Neural cell (in vitro differentiated cells): ENCODE data around the gene DUSP18. TPM values are rescaled to one million over a fixed set of nuclear protein-coding genes. Genes with fewer than 3 reads are reported as not detected.

Experiments
- H2AFZ ChIP-seq: fragments of 200-600, 300-800 bp; sonication (generic), shearing (Covaris generic); 2 replicates; pipeline ENCODE4 v1.6.0; 2014; ENCODE audit warnings: low read depth, mild to moderate bottlenecking, antibody characterized with exemption, low read length, moderate library complexity
- H3F3A ChIP-seq: fragments of 200-600 bp; shearing (Covaris generic); 2 replicates; pipeline ENCODE4 v1.6.1; 2016; ENCODE audit warnings: mild to moderate bottlenecking, moderate library complexity, mixed read lengths, antibody characterized with exemption, low read length; ENCODE audit not compliant: insufficient read depth, poor library complexity, severe bottlenecking
- H3K27ac ChIP-seq: fragments of 200-600, 300-800 bp; sonication (generic), shearing (Covaris generic); 2 replicates; pipeline ENCODE4 v1.5.1; 2014; ENCODE audit warnings: mild to moderate bottlenecking, low read length, moderate library complexity
- H3K27me3 ChIP-seq: fragments of 300-800, 200-600 bp; sonication (generic), shearing (Covaris generic); 2 replicates; pipeline ENCODE4 v1.6.0; 2014; ENCODE audit warnings: mild to moderate bottlenecking, low read depth, low read length, moderate library complexity; ENCODE audit not compliant: insufficient read depth
- H3K36me3 ChIP-seq: fragments of 300-800, 200-600 bp; sonication (generic), shearing (Covaris generic); 2 replicates; pipeline ENCODE4 v1.5.1; 2014; ENCODE audit warnings: mild to moderate bottlenecking, antibody characterized with exemption, low read length, moderate library complexity; ENCODE audit not compliant: insufficient read depth
- H3K4me2 ChIP-seq: fragments of 300-800, 200-600 bp; sonication (generic), shearing (Covaris generic); 2 replicates; pipeline ENCODE4 v1.6.0; 2014; ENCODE audit warnings: mild to moderate bottlenecking, low read length
- H3K4me3 ChIP-seq: fragments of 300-800, 200-600 bp; sonication (generic), shearing (Covaris generic); 2 replicates; pipeline ENCODE4 v1.5.1; 2014; ENCODE audit warnings: mild to moderate bottlenecking, low read length, moderate library complexity
- H3K79me2 ChIP-seq: fragments of 200-600 bp; shearing (Covaris generic); replicated peaks from 2 replicates; pipeline ENCODE4 v1.6.0; 2014; ENCODE audit warnings: mild to moderate bottlenecking, low read length, moderate library complexity; ENCODE audit not compliant: insufficient read depth
- H3K9ac ChIP-seq: fragments of 300-800, 200-600 bp; sonication (generic), shearing (Covaris generic); 2 replicates; pipeline ENCODE4 v1.6.1; 2016; ENCODE audit warnings: mild to moderate bottlenecking, low read length, mixed read lengths
- H3K9me2 ChIP-seq: fragments of 200-600 bp; shearing (Covaris generic); 2 replicates; pipeline ENCODE4 v1.6.1; 2016; ENCODE audit warnings: mild to moderate bottlenecking, low read length, mixed read lengths; ENCODE audit not compliant: insufficient read depth
- H3K9me3 ChIP-seq: fragments of 200-600, 300-800 bp; sonication (generic), shearing (Covaris generic); 2 replicates; pipeline ENCODE4 v1.6.1; 2016; ENCODE audit warnings: mild to moderate bottlenecking, mixed run types, low read length, moderate library complexity, mixed read lengths
- H4K20me1 ChIP-seq: fragments of 200-600 bp; shearing (Covaris generic); 2 replicates; pipeline ENCODE4 v1.6.1; 2016; ENCODE audit warnings: mild to moderate bottlenecking, mixed run types; ENCODE audit not compliant: insufficient read depth
- CTCF ChIP-seq: fragments of 450-650 bp; IDR thresholded peaks from 2 replicates; pipeline ENCODE4 v1.5.1; 2014; ENCODE audit warnings: antibody characterized with exemption, mild to moderate bottlenecking, moderate library complexity; ENCODE audit not compliant: poor library complexity, severe bottlenecking
- EP300 ChIP-seq: fragments of 450-650 bp; conservative IDR thresholded peaks from 2 replicates; pipeline ENCODE4 v1.6.1; 2014; ENCODE audit warnings: antibody characterized with exemption, mild to moderate bottlenecking, moderate library complexity; ENCODE audit not compliant: poor library complexity, severe bottlenecking
- EZH2 ChIP-seq: fragments of 200-600, 300-800 bp; shearing (Covaris generic), sonication (generic); IDR thresholded peaks from 2 replicates; pipeline ENCODE4 v1.6.1; 2014; ENCODE audit warnings: antibody characterized with exemption, low read length, borderline replicate concordance, mild to moderate bottlenecking; ENCODE audit not compliant: insufficient read depth, poor library complexity, severe bottlenecking
- MXI1 ChIP-seq: fragments of 450-650 bp; conservative IDR thresholded peaks from 2 replicates; pipeline ENCODE4 v1.6.1; 2014; ENCODE audit warnings: antibody characterized with exemption, mild to moderate bottlenecking; ENCODE audit not compliant: poor library complexity, severe bottlenecking
- POLR2AphosphoS5 ChIP-seq: IDR thresholded peaks from 2 replicates; pipeline ENCODE4 v1.6.1; 2012
- RAD21 ChIP-seq: fragments of 450-650 bp; conservative IDR thresholded peaks from 2 replicates; pipeline ENCODE4 v1.6.1; 2014; ENCODE audit warnings: antibody characterized with exemption, mild to moderate bottlenecking, moderate library complexity
- SMC3 ChIP-seq: fragments of 450-650 bp; conservative IDR thresholded peaks from 2 replicates; pipeline ENCODE4 v1.6.1; 2014; ENCODE audit warnings: antibody characterized with exemption, mild to moderate bottlenecking, moderate library complexity; ENCODE audit not compliant: poor library complexity
- TAF1 ChIP-seq: IDR thresholded peaks from 2 replicates; pipeline ENCODE4 v1.6.1; 2012; ENCODE audit warnings: low read depth
- polyA plus RNA-seq: library from polyadenylated mRNA; depleted of rRNA; stranded (reverse); fragments of >200 nt; gene quantifications from 2 replicates; pipeline ENCODE4 v1.2.3, GENCODE V29; 2014
- TF ChIP-seq, protein P1 (sequence below): IDR thresholded peaks from 2 replicates; pipeline ENCODE4 v1.6.1; 2012; ENCODE audit warnings: borderline replicate concordance

DUSP18 gene
- polyA plus RNA-seq, 1 donor from 2014 or later, result 18.6 TPM

GRCh38 chr22:30697975-30698374, 30.3 kb upstream of the DUSP18 start:
- no peaks in the 10 kb centered on the region for H3F3A ChIP-seq
- no peaks in the 10 kb centered on the region for H3K27me3 ChIP-seq
- no peaks in the 10 kb centered on the region for H3K36me3 ChIP-seq
- H3K9me2 ChIP-seq, result no peaks in the 10 kb centered on the region
- H3K4me3 ChIP-seq, result peak overlapping the region; percentile 95
- TF ChIP-seq SMC3, result no peak
- no peak for TF ChIP-seq POLR2AphosphoS5
- no peak for TF ChIP-seq CTCF
- no peak for TF ChIP-seq RAD21
- no peak for TF ChIP-seq EZH2
- no peak for TF ChIP-seq TAF1
- TF ChIP-seq MXI1, result no peak
- no peaks in the 10 kb centered on the region for H3K79me2 ChIP-seq
- H3K4me2 ChIP-seq, result no peak overlapping the region
- no peak overlapping the region for H2AFZ ChIP-seq
- no peak overlapping the region for H3K27ac ChIP-seq
- H3K9me3 ChIP-seq, result no peaks in the 10 kb centered on the region
- H4K20me1 ChIP-seq, result no peaks in the 10 kb centered on the region
- no peak overlapping the region for H3K9ac ChIP-seq

- Histone ChIP-seq H3K4me3 (peak overlapping the region; percentile 95), H2AFZ (no peak overlapping the region), H3K27ac (no peak overlapping the region), H3K9me3 (no peaks in the 10 kb centered on the region), H3K9me2 (no peaks in the 10 kb centered on the region), H3F3A (no peaks in the 10 kb centered on the region), H3K27me3 (no peaks in the 10 kb centered on the region), H3K4me2 (peak overlapping the region; percentile 82), H3K9ac (peak overlapping the region; percentile 10), H3K79me2 (no peaks in the 10 kb centered on the region), H4K20me1 (no peaks in the 10 kb centered on the region), H3K36me3 (no peaks in the 10 kb centered on the region)
- TF ChIP-seq EZH2 (no peak), POLR2AphosphoS5 (no peak), SMC3 (no peak), EP300 (no peak), CTCF (no peak), TAF1 (no peak), RAD21 (no peak), MXI1 (no peak)
- TF ChIP-seq, protein P1, sequence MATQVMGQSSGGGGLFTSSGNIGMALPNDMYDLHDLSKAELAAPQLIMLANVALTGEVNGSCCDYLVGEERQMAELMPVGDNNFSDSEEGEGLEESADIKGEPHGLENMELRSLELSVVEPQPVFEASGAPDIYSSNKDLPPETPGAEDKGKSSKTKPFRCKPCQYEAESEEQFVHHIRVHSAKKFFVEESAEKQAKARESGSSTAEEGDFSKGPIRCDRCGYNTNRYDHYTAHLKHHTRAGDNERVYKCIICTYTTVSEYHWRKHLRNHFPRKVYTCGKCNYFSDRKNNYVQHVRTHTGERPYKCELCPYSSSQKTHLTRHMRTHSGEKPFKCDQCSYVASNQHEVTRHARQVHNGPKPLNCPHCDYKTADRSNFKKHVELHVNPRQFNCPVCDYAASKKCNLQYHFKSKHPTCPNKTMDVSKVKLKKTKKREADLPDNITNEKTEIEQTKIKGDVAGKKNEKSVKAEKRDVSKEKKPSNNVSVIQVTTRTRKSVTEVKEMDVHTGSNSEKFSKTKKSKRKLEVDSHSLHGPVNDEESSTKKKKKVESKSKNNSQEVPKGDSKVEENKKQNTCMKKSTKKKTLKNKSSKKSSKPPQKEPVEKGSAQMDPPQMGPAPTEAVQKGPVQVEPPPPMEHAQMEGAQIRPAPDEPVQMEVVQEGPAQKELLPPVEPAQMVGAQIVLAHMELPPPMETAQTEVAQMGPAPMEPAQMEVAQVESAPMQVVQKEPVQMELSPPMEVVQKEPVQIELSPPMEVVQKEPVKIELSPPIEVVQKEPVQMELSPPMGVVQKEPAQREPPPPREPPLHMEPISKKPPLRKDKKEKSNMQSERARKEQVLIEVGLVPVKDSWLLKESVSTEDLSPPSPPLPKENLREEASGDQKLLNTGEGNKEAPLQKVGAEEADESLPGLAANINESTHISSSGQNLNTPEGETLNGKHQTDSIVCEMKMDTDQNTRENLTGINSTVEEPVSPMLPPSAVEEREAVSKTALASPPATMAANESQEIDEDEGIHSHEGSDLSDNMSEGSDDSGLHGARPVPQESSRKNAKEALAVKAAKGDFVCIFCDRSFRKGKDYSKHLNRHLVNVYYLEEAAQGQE, result no peak
Measured at GRCh38 chr22:30695871-30696655, 28.4 kb upstream of the DUSP18 start.
